SU-DHL-6 (cell line): Measurements from ENCODE around the gene PKHD1.

Experiments
- H2AFZ ChIP-seq: fragments of 200-600 bp; sonication (generic); 2 replicates; pipeline ENCODE4 v1.6.1; 2014; ENCODE audit warnings: low read depth, mild to moderate bottlenecking, moderate library complexity, mixed read lengths, antibody characterized with exemption, low read length; ENCODE audit not compliant: severe bottlenecking
- H3F3A ChIP-seq: fragments of 200-600 bp; shearing (Covaris generic); 2 replicates; pipeline ENCODE4 v1.6.0; 2016; ENCODE audit warnings: antibody characterized with exemption, mild to moderate bottlenecking; ENCODE audit not compliant: insufficient read depth
- H3K27ac ChIP-seq: fragments of 200-600 bp; sonication (generic); 2 replicates; pipeline ENCODE4 v1.5.1; 2016; ENCODE audit warnings: low read depth, mild to moderate bottlenecking, low read length, moderate library complexity, mixed read lengths
- H3K27me3 ChIP-seq: fragments of 200-600 bp; sonication (generic), shearing (Covaris generic); 2 replicates; pipeline ENCODE4 v1.6.0; 2014; ENCODE audit warnings: mild to moderate bottlenecking, low read length
- H3K36me3 ChIP-seq: fragments of 200-600 bp; sonication (generic); 2 replicates; pipeline ENCODE4 v1.6.1; 2014; ENCODE audit warnings: mild to moderate bottlenecking, low read length, mixed read lengths
- H3K4me2 ChIP-seq: fragments of 300-600, 200-600 bp; shearing (Covaris generic), sonication (generic); 2 replicates; pipeline ENCODE4 v1.6.0; 2014; ENCODE audit warnings: low read length, low read depth, mild to moderate bottlenecking; ENCODE audit not compliant: poor library complexity, severe bottlenecking
- H3K4me3 ChIP-seq: fragments of 200-600 bp; sonication (generic); 2 replicates; pipeline ENCODE4 v1.5.1; 2014; ENCODE audit warnings: antibody characterized with exemption, low read length, mild to moderate bottlenecking, mixed read lengths; ENCODE audit not compliant: insufficient read depth, poor library complexity, severe bottlenecking
- H3K79me2 ChIP-seq: fragments of 200-600 bp; sonication (generic); 2 replicates; pipeline ENCODE4 v1.6.1; 2014; ENCODE audit warnings: mild to moderate bottlenecking, low read length, moderate library complexity; ENCODE audit not compliant: insufficient read depth
- H3K9ac ChIP-seq: fragments of 200-600 bp; sonication (generic); 2 replicates; pipeline ENCODE4 v1.7.0; 2014; ENCODE audit warnings: mild to moderate bottlenecking, low read length
- H3K9me2 ChIP-seq: fragments of 200-600 bp; sonication (generic); replicated peaks from 2 replicates; pipeline ENCODE4 v1.6.1; 2014; ENCODE audit warnings: low read length; ENCODE audit not compliant: insufficient read depth
- H3K9me3 ChIP-seq: fragments of 200-600 bp; sonication (generic); 2 replicates; pipeline ENCODE4 v1.6.1; 2014; ENCODE audit warnings: low read length, mixed read lengths; ENCODE audit not compliant: insufficient read depth
- H4K20me1 ChIP-seq: fragments of 200-600 bp; sonication (generic); 2 replicates; pipeline ENCODE4 v1.6.1; 2014; ENCODE audit warnings: low read depth, mild to moderate bottlenecking, antibody characterized with exemption, low read length, moderate library complexity, mixed read lengths
- CTCF ChIP-seq: fragments of 200-600 bp; sonication (generic); IDR thresholded peaks from one replicate; pipeline ENCODE4 v1.5.1; 2017; ENCODE audit warnings: antibody characterized with exemption, mild to moderate bottlenecking, low read length, moderate library complexity; ENCODE audit not compliant: insufficient read depth, poor library complexity, severe bottlenecking
- EZH2phosphoT487 ChIP-seq: fragments of 200-600 bp; sonication (generic), shearing (Covaris generic); conservative IDR thresholded peaks from 2 replicates; pipeline ENCODE4 v1.6.1; 2018; ENCODE audit warnings: mild to moderate bottlenecking, antibody characterized with exemption, low read length, moderate library complexity, mixed read lengths

Gene PKHD1

GRCh38 chr6:52125139-52125538, 37.7 kb upstream of the PKHD1 start:
- Histone ChIP-seq H3K4me2 (no peak overlapping the region), H3K79me2 (no peaks in the 10 kb centered on the region), H3F3A (no peaks in the 10 kb centered on the region), H3K9ac (no peak overlapping the region), H4K20me1 (no peaks in the 10 kb centered on the region), H2AFZ (no peak overlapping the region), H3K27ac (no peak overlapping the region), H3K9me3 (no peaks in the 10 kb centered on the region), H3K27me3 (0 out of 2 replicates have a peak, but pooled peaks cover 3% of the 10 kb centered on the region), H3K36me3 (no peaks in the 10 kb centered on the region), H3K9me2 (no peaks in the 10 kb centered on the region), H3K4me3 (no peak overlapping the region)
- TF ChIP-seq CTCF (no peak), EZH2phosphoT487 (no peak)

GRCh38 chr6:52124126-52125121, 37.0 kb upstream of the PKHD1 start:
- Histone ChIP-seq H3K9ac (no peak overlapping the region), H4K20me1 (no peaks in the 10 kb centered on the region), H3K79me2 (no peaks in the 10 kb centered on the region), H3K27ac (no peak overlapping the region), H3K27me3 (0 out of 2 replicates have a peak, but pooled peaks cover 3% of the 10 kb centered on the region), H3K36me3 (no peaks in the 10 kb centered on the region), H3K4me2 (no peak overlapping the region), H2AFZ (no peak overlapping the region), H3F3A (no peaks in the 10 kb centered on the region), H3K4me3 (no peak overlapping the region), H3K9me3 (no peaks in the 10 kb centered on the region), H3K9me2 (no peaks in the 10 kb centered on the region)
- no peak for TF ChIP-seq EZH2phosphoT487
- no peak for TF ChIP-seq CTCF

- Histone ChIP-seq H2AFZ (no peak overlapping the region), H3K36me3 (no peaks in the 10 kb centered on the region), H3K9ac (no peak overlapping the region), H3F3A (no peaks in the 10 kb centered on the region), H4K20me1 (no peaks in the 10 kb centered on the region), H3K27me3 (0 out of 2 replicates have a peak, but pooled peaks cover 3% of the 10 kb centered on the region), H3K4me3 (no peak overlapping the region), H3K4me2 (no peak overlapping the region), H3K79me2 (no peaks in the 10 kb centered on the region), H3K27ac (no peak overlapping the region), H3K9me3 (no peaks in the 10 kb centered on the region), H3K9me2 (no peaks in the 10 kb centered on the region)
- TF ChIP-seq EZH2phosphoT487 (no peak), CTCF (no peak)
Observed at GRCh38 chr6:52123251-52123650, 35.8 kb upstream of the PKHD1 start.
